HG03342 (cell line): ENCODE measurements around the gene SSX2IP.

Source experiments
- ATAC-seq: cut with Tn5 transposase; IDR thresholded peaks from one replicate; pipeline ENCODE4 v1.9.1; 2021; ENCODE audit warnings: mild to moderate bottlenecking, moderate library complexity; ENCODE audit not compliant: unreplicated experiment

Gene SSX2IP

GRCh38 chr1:84711121-84711520 lies 20.9 kb upstream of the SSX2IP start:
- ATAC-seq: no peak

GRCh38 chr1:84709131-84709530 lies 18.9 kb upstream of the SSX2IP start:
- ATAC-seq: no peak

- ATAC-seq: no peak
Observed at GRCh38 chr1:84708031-84708430, 17.8 kb upstream of the SSX2IP start.

DNA sequence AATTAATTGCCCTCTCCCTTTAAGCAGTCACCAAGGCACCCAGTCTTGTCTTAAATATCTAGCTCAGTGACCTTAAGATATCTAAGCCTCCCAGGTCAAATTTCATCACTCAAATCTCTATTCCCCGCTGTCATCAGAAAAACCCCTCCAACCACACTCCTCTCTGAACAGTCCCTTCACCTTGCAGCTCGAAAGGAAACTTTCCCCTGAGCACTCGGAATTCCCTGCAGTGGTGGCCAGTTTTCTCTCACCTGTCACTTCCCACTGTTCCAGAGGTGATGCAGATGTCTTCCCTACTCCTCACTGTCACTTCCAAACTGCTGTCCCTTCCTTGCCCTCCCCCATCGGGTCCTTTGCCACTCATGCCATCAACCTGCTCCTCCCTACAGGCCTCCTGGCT lies 15.3 kb upstream of the SSX2IP start:
- ATAC-seq: no peak

GRCh38 chr1:84704872-84705417 lies 14.7 kb upstream of the SSX2IP start:
- no peak for ATAC-seq

- no peak for ATAC-seq
Observed at GRCh38 chr1:84703431-84703830, 13.2 kb upstream of the SSX2IP start.

- ATAC-seq: no peak
Observed at GRCh38 chr1:84702143-84702542, 11.9 kb upstream of the SSX2IP start.

GRCh38 chr1:84701376-84701775 lies 11.1 kb upstream of the SSX2IP start:
- ATAC-seq: no peak

DNA sequence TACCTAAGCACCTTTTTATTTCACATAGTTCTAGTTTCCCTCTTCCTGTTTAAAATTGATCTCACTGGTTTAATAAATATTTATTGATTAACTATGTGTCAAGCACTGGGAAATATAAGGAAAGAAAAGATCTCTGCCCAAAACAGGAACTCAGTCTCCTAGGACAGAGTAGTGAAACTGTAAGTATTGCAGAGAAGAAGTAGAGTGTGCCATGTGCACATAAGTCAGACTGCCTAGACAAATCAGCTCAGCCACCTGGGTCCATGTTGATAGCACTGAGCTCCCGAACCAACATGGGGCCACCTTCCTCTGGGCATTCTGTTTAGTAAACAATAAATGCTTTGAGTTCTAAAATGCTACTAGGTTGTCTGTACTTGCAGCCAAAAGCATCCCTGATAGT lies 9.8 kb upstream of the SSX2IP start:
- peak; percentile 71 for ATAC-seq

DNA sequence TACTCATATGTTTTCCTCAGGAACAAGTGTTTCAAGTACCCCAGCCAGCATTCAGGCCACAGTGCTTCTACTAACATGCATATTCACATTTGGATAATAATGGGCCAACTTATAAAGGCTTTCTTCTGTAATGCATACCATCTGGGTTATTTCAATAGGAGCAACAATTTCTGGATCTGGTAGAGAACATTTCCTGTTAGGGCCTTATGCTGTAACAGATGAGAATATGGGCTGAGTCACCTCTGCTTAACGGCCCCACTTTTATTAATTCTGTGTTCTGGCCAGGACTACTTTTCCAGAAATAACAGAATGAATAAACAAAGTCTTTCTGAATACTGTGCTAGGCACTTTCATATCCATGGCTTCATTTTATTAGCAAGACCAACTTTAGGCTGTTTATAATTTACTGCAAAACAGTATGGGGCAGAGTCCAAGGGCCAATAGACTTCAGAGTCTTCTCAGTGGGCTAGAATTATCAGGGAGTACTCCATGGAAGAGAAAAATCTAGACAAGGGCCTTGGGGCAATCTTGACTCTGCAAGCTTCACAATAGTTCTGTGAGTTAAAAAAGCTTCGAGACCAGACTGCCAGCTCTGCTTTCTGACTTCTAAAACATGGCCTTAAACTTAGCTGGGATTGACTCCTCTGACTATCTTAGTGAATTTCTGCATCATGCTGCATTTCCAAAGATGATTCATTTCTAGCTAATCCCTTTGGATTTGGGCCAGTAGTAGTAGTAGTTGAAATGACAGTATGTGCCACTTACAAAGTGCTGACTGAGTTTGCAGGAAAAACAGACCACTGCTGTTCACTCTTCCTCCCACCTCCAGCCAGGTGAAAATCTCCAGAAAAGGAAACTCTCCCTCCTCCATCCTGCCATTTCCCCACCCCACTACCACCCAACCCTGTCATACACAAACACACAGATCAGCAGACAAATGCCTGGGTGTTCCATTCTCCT lies 8.2 kb upstream of the SSX2IP start:
- no peak for ATAC-seq

DNA sequence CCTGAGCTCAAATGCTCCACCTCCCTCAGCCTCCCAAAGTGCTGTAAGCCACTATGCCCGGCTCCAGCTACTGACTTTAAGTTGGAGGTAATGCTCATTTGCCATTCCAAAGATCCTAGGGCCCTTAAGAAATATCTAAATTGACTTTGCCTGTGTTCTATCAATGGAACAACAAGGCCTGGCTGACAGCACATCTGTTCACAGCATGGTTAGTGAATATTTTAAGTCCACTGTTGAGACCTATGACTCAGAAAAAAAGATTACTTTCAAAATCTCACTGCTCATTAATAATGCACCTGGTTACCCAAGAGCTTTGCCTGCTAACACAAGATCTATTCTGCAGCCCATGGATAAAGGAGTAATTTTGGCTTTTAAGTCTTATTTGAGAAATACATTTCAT lies 3.5 kb upstream of the SSX2IP start:
- ATAC-seq: no peak

DNA sequence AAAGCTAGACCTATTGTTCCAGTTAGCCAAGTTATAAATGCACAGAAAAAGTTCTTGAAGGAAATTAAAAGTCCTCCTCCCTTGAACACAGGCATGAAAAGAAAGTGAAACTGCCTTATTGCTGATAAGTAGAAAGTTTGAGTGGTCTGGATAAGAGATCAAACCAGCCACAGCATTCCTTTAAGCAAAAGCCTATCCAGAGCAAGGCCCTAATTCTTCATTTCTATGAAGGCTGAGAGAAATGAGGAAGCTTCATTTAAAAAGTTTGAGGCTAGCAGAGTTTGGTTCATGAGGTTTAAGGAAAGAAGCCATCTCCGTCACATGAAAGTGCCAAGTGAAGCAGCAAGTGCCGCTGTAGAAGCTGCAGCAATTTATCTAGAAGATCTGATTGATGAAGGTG lies 2.7 kb upstream of the SSX2IP start:
- ATAC-seq: no peak

DNA sequence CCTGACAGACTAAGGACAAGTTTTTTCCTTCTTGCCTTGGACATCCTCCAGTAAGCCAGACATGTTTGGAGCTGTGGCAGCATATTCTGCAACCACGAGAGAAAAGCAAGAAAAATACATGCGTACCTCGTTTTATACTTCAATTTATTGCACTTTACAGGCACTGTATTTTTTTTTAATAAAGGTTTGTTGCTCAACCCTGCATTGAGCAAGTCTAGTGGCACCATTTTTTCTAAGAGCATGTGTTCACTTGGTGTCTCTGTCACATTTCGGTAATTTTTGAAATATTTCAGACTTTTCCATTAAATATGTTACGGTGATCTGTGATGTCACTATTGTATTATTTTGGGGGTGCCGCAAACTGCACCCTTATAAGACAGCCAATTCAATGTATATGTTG lies 2.1 kb upstream of the SSX2IP start:
- ATAC-seq: no peak

DNA sequence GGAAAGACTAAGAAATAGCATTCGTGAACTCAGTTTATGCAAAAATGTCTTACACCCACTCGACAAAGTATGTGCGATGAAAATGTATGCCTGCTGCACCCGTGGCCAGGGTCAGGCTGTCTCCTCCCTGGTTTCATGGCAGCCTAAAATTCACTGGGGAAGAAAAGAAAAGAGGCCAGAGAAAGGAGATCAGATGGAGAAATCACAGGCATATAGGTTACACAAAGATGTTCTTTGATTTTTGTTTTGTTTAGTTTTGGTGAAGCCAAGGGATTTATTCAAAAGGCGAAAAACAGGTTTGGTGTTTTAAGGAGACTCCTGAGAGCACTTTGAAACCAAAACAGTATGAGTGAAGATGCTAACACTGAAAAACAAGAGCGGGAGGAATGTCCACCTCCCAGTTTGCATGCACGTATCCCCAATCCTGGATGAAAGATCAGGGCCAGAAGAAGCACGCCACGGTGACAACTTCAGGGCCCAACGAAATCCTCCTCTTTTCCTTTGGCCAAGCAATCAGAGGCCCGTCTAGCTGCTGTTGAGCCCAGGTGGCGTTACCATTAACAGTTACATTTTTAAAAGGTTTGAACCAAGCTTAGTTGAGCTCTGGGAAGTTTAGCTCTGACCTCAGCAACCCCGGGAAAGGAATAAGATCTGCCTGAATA lies 992 bp upstream of the SSX2IP start:
- ATAC-seq: no peak

- ATAC-seq: peak; percentile 35
Observed at GRCh38 chr1:84689514-84690396, 506 bp downstream of the SSX2IP start.

DNA sequence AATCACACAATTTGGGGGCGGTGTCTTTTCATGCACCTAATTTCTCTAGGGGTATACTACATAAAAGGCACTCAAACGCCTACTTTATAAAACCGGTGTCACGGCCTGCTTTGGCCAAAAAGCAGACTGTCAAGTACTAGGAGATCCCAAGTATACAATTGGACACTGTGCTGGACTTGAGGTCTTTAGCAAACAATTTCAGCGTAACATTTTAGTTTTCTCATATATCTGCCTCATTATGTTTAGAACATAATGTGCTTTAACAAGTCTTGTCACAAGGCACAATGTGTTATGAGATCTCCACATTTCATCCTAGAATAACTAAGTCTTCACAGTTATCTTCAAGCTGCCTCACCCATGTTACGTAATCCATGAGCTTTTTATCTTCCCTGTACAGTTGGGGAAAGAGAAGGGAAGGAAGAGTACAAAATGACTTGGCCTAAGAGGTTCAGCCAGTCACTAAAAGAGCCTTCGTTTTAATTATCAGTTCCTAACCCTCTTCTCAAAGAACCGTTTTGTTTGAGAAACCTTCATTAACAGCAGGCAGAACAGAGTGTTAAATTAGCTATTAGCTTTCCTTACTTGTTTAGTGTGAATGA lies 1.7 kb downstream of the SSX2IP start:
- no peak for ATAC-seq

- no peak for ATAC-seq
Observed at GRCh38 chr1:84687714-84688462, 2.4 kb downstream of the SSX2IP start.

GRCh38 chr1:84686223-84686622 lies 4.0 kb downstream of the SSX2IP start:
- ATAC-seq: no peak

DNA sequence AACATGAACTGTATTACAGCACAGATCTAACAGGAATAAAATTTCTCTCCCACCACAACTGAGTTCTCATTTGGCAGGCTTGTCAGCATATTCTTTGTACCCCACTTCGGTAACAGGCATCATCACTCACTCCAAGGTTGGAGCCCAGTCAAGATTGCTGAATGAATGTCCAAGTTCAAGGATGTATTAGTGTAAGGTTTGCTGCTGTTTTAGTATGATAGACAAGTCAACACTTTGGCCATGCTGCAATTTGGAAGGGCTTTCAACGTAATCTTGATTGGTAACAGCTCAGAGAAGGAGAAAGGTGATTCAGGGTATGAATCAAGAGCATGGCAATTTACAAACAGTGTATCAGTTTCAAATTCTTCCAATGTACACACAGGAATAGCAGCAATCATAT lies 6.8 kb downstream of the SSX2IP start:
- no peak for ATAC-seq

DNA sequence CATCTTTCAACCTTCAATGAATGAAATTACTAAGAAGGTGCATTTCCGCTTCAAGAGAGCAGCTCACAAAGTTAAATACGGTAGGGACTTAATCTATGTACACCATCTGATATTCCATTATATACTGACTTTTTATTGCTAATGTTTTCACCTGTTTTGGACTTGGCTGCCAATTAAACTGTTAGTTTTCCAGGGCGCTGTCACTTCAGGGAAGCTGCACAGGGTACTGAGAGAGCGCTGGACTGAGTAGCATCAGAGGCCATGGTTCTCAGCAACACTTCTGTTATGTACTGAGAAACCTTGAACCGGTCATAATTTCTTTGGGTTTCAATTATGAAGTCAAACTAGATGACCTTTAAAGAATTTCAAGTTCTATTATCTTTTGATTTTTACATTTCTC lies 8.2 kb downstream of the SSX2IP start:
- no peak for ATAC-seq
